OCI-LY7 (cell line): ENCODE results near the gene CADM2. TPM values are rescaled to one million over a fixed set of nuclear protein-coding genes. Genes with fewer than 3 reads are reported as not detected.

ENCODE experiments used
- BruUV-seq: library from RNA; stranded (reverse); fragments of 400-500 nt; replicated peaks from 2 replicates; lab custom pipeline; 2021; lab: Mats Ljungman, UMichigan
- CTCF ChIA-PET: fragments of 300-600 bp; sonication (Branson Sonifier 250); formaldehyde crosslinking; loops from one replicate; lab custom pipeline; 2022; ENCODE audit warnings: antibody characterized with exemption; ENCODE audit not compliant: unreplicated experiment; lab: Charles Lee
- POLR2A ChIA-PET: fragments of 300-600 bp; sonication (Branson Sonifier 250); formaldehyde crosslinking; loops from one replicate; lab custom pipeline; 2022; ENCODE audit warnings: antibody characterized with exemption; lab: Charles Lee
- DNase-seq: peaks from one replicate; pipeline ENCODE4 v3.0.0-alpha.2; 2015; ENCODE audit warnings: low spot score
- H2AFZ ChIP-seq: fragments of 200-600 bp; sonication (generic), shearing (Covaris generic); 2 replicates; pipeline ENCODE4 v1.6.1; 2014; ENCODE audit warnings: mild to moderate bottlenecking, antibody characterized with exemption, low read length, moderate library complexity
- H3K27ac ChIP-seq: fragments of 200-600 bp; sonication (generic); 2 replicates; pipeline ENCODE4 v1.5.1; 2014; ENCODE audit warnings: mixed run types, low read depth, mild to moderate bottlenecking, moderate library complexity, low read length, inconsistent platforms; ENCODE audit not compliant: poor library complexity, severe bottlenecking
- H3K36me3 ChIP-seq: fragments of 200-600 bp; sonication (generic); 2 replicates; pipeline ENCODE4 v1.6.1; 2014; ENCODE audit warnings: mild to moderate bottlenecking, antibody characterized with exemption, low read length, moderate library complexity, mixed read lengths; ENCODE audit not compliant: insufficient read depth
- H3K4me1 ChIP-seq: fragments of 200-600 bp; sonication (generic); 2 replicates; pipeline ENCODE4 v1.5.1; 2014; ENCODE audit warnings: mild to moderate bottlenecking, low read length; ENCODE audit not compliant: insufficient read depth, poor library complexity, severe bottlenecking
- H3K4me2 ChIP-seq: fragments of 200-600 bp; sonication (generic); 2 replicates; pipeline ENCODE4 v1.6.1; 2014; ENCODE audit warnings: mild to moderate bottlenecking, low read length
- H3K4me3 ChIP-seq: fragments of 200-600 bp; sonication (generic); 2 replicates; pipeline ENCODE4 v1.5.1; 2014; ENCODE audit warnings: mild to moderate bottlenecking, low read depth, low read length; ENCODE audit not compliant: poor library complexity, severe bottlenecking
- H3K79me2 ChIP-seq: fragments of 200-600 bp; sonication (generic); 2 replicates; pipeline ENCODE4 v1.6.1; 2016; ENCODE audit warnings: low read depth, mild to moderate bottlenecking, low read length, moderate library complexity, mixed read lengths; ENCODE audit not compliant: insufficient read depth
- H3K9me2 ChIP-seq: fragments of 200-600 bp; sonication (generic); 2 replicates; pipeline ENCODE4 v1.6.1; 2016; ENCODE audit warnings: mild to moderate bottlenecking, low read length, mixed read lengths; ENCODE audit not compliant: insufficient read depth
- H3K9me3 ChIP-seq: fragments of 200-600 bp; sonication (generic); 2 replicates; pipeline ENCODE4 v1.6.1; 2014; ENCODE audit warnings: mild to moderate bottlenecking, mixed run types, low read length, mixed read lengths
- H4K20me1 ChIP-seq: fragments of 200-600 bp; sonication (generic); 2 replicates; pipeline ENCODE4 v1.6.1; 2014; ENCODE audit warnings: mild to moderate bottlenecking, antibody characterized with exemption, low read length, moderate library complexity, mixed read lengths; ENCODE audit not compliant: insufficient read depth
- CTCF ChIP-seq: fragments of 200-600 bp; sonication (generic); conservative IDR thresholded peaks from 2 replicates; pipeline ENCODE4 v1.5.1; 2014; ENCODE audit warnings: mild to moderate bottlenecking, antibody characterized with exemption, low read length, moderate library complexity, mixed read lengths
- EZH2phosphoT487 ChIP-seq: fragments of 200-600 bp; sonication (generic); IDR thresholded peaks from 2 replicates; pipeline ENCODE4 v1.6.1; 2018; ENCODE audit warnings: low read depth, borderline replicate concordance, mild to moderate bottlenecking, mixed run types, antibody characterized with exemption, low read length, moderate library complexity, mixed read lengths
- intact Hi-C: fragments of 100-400 bp; cut with micrococcal nuclease; formaldehyde crosslinking; loops from one replicate; pipeline ENCODE4 v1.10.0; 2022; ENCODE audit not compliant: unreplicated experiment
- total RNA-seq, 2 experiments: library from RNA; depleted of rRNA in 1 of 2; stranded (reverse); fragments of >200 nt in 1 of 2; shearing (Covaris generic) in 1 of 2; gene quantifications; 2 replicates each; pipeline ENCODE4 v1.2.3, GENCODE V29; 2014 to 2022

Gene CADM2
- total RNA-seq, 2 experiments from 2014 or later = not detected

DNA sequence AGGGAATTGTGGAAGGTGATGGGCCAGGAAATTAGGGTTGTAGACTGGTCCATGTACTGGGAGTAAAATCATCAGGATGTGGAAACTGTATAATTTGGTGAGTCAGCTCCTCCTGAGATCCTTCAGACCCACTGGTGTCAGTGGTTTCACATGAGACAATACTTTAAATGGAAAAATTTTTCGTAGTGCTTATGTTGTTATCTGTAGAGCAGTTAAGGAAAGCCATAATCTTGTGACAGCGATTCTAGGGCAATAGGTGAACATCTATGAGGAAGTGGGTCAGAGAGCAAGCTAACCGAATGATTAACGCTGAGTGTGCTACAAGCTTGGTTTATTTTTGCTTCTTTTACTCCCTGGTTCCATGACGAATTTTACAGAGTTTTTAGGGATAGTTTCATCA, 200.6 kb downstream of the CADM2 start:
- intact Hi-C loops = no loop called here
- H3K36me3 ChIP-seq = no peaks in the 10 kb centered on the region
- H3K9me2 ChIP-seq = no peaks in the 10 kb centered on the region
- DNase-seq = no peak
- no peak overlapping the region for H3K4me3 ChIP-seq
- H3K79me2 ChIP-seq = no peaks in the 10 kb centered on the region
- TF ChIP-seq CTCF = no peak
- TF ChIP-seq EZH2phosphoT487 = no peak
- no TSS peak for BruUV-seq
- H2AFZ ChIP-seq = no peak overlapping the region
- H4K20me1 ChIP-seq = no peaks in the 10 kb centered on the region
- ChIA-PET CTCF (no interaction called here), POLR2A (no interaction called here)
- no peaks in the 10 kb centered on the region for H3K4me1 ChIP-seq
- H3K27ac ChIP-seq = no peak overlapping the region
- no peak overlapping the region for H3K4me2 ChIP-seq
- no peaks in the 10 kb centered on the region for H3K9me3 ChIP-seq

- no peak for DNase-seq
- H2AFZ ChIP-seq = no peak overlapping the region
- H3K4me1 ChIP-seq = no peaks in the 10 kb centered on the region
- no peak for TF ChIP-seq CTCF
- no peak for TF ChIP-seq EZH2phosphoT487
- H3K4me2 ChIP-seq = no peak overlapping the region
- POLR2A ChIA-PET = interaction anchor here (0.7 kb wide), 1 partner anchor 1620 kb away, joined by 3 read pairs; no protein-coding TSS in a partner anchor
- no peaks in the 10 kb centered on the region for H3K9me2 ChIP-seq
- no TSS peak for BruUV-seq
- CTCF ChIA-PET = no interaction called here
- intact Hi-C loops = no loop called here
- no peak overlapping the region for H3K27ac ChIP-seq
- H3K4me3 ChIP-seq = no peak overlapping the region
- no peaks in the 10 kb centered on the region for H3K36me3 ChIP-seq
- no peaks in the 10 kb centered on the region for H3K9me3 ChIP-seq
- H3K79me2 ChIP-seq = no peaks in the 10 kb centered on the region
- H4K20me1 ChIP-seq = no peaks in the 10 kb centered on the region
These were observed 202.8 kb downstream of the CADM2 start for GRCh38 chr3:85161544-85161943.

- Histone ChIP-seq H3K27ac (no peak overlapping the region), H4K20me1 (no peaks in the 10 kb centered on the region), H3K4me1 (no peaks in the 10 kb centered on the region), H3K4me3 (no peak overlapping the region), H3K9me3 (no peaks in the 10 kb centered on the region), H3K79me2 (no peaks in the 10 kb centered on the region), H3K9me2 (no peaks in the 10 kb centered on the region), H2AFZ (no peak overlapping the region), H3K36me3 (no peaks in the 10 kb centered on the region), H3K4me2 (no peak overlapping the region)
- DNase-seq = no peak
- no peak for TF ChIP-seq EZH2phosphoT487
- TF ChIP-seq CTCF = no peak
- intact Hi-C loops = no loop called here
- CTCF ChIA-PET = no interaction called here
- POLR2A ChIA-PET = no interaction called here
- BruUV-seq = no TSS peak
These were observed 204.1 kb downstream of the CADM2 start for GRCh38 chr3:85162905-85163304.
